Endometrial microvascular endothelial cells (primary cell): Measurements from ENCODE around the gene TGIF1. TPM values are rescaled to one million over a fixed set of nuclear protein-coding genes. Genes with fewer than 3 reads are reported as not detected.
"Not testable (repeated sequence)": the region's sequence is repeated elsewhere in the genome, so short reads cannot be mapped to it uniquely, and the experiment has no call there.

ENCODE experiments used
- in situ Hi-C: cut with HindIII; loops from 2 replicates; pipeline ENCODE4 v1.10.0; 2017; ENCODE audit warnings: low sequenced_read_pairs, low pct_unique_long_range_greater_than_20kb; ENCODE audit errors: inconsistent ontology term
- total RNA-seq: library from RNA; depleted of rRNA; stranded (reverse); fragments of >200 nt; gene quantifications from one replicate; pipeline ENCODE4 v1.2.3, GENCODE V29; 2015; ENCODE audit errors: inconsistent ontology term

TGIF1 gene
- total RNA-seq, result 69.1 TPM

DNA sequence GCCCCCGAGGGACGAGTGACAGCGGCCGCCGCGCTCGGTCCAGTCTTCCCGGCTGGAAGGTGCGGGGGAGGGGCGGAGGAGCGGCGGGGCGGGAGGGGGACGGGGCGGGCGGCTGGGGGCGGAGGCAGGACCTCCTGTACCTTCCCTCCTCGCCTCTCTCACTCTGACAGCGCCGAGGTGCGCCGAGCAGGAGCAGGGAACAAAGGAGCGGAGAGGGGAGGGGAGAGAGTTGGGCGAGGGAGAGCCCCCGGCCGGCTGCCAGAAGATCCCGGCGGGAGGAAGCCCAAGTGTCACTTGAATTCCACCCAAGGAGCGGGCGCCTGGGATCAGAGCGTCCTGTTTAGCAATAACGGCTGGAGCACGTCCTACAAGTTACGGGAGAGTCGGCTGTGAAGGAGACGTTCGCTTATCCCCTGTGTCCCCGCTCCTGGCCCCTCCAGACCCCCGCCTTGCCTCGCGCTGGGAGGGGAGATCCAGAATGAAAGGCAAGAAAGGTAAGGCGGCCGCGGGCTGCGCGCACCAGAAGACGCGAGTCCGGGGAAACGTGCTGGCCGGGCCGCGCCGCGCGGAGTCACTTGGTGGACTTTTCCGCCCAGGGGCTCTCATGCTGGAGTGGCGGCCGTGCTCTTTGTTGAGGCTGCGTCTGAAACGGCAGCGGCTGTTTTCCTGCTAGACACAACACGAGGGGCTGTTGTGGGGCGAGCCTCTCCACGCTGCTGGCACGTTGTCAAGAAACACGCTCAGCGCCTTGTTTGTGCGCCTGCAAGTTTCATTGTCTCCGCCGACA, at the start of gene TGIF1:
TSS of gene TGIF1 (plus strand) at position 161 of the 787 bp plus-strand sequence. CDS start at position 479, 318 bp downstream.
- in situ Hi-C loops, result loop anchor here (5.0 to 25.0 kb wide), 3 partner anchors 132 to 215 kb away; partner anchors contain the start of gene MYL12B

- in situ Hi-C loops, result no loop called here
These were observed 49.2 kb upstream of the TGIF1 start for GRCh38 chr18:3400567-3401296.

DNA sequence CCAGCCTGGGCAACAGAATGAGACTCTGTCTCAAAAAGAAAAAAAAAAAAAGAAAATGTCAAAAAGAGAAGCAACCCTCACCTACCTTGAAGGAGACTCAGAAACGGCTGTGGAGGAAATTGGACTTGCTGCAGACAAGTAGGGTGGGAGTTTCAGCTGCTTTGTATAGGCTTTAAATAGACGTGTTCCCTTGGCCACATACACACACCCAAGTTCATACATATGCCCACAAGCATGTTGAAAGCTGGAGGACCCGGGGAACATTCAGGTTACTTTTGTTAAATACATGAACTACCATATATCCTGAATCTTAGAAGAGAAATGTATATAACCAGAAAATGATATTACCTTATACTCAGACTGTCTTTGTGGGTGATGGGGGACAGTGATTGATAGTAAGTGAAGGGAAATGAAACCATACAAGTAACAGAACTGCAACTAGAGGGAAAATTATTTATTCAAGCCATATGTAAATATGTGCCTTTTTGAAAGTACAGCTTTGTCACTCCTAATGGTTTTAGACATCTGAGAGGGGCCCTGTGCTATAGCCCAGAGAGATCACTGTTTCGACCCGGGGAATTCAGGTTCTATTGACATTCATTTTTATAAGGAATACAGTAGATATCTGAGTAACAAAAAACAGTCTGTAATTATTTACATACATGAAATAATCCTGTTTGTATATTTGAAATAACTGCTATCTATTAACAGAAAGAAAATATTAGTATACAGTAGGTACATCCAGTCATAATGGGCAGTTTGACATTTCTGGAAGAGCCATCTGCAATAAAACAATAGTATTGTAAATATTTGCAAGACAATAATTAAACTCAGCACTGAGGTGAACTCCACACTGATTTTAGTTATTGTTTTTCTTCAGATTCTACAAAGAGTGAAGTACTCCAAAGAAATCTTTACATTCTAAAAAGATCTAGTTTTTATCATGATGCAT, 48.0 kb upstream of the TGIF1 start:
- in situ Hi-C loops, result no loop called here

- in situ Hi-C loops, result no loop called here
These were observed 47.0 kb upstream of the TGIF1 start for GRCh38 chr18:3402982-3403451.

DNA sequence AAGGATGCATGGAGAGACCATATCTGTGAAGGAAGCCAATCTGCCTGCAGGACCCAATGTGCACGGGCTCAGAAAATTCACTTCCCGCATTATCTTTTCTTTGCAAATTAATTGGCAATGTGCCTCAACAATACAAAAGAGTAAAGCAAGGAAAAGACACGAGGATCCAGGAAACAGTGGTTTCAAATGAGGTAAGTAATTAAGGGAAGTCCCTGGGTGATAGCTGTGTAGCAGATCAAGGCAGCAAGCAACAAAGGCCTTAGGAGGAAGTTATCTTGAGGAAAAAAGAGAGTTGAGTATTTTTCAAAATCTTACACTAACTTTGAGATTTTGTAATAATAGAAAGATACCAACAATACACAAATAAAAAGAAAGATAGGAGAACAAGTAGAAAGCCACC, 44.3 kb upstream of the TGIF1 start:
- in situ Hi-C loops, result no loop called here

GRCh38 chr18:3408107-3408506, 41.9 kb upstream of the TGIF1 start:
- in situ Hi-C loops, result no loop called here

DNA sequence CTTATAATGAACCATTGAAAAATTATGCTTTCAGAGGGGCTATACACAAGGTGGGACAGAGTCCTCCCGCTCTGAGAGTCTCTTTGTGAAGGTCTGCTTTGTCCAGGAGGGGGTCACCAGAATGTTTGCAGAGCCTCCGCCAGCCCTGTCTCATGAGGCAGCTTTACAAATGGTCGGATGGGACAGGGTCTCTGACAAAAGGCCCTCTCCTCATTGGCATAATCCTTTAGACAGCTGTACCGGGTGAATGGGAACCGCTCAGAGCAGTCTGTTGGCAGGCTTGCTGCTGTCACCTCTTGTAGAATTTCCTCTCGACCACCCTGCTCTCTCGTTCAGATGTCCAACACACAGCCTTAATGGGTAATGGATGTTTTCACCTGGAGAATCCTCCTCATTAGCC, 40.2 kb upstream of the TGIF1 start:
- in situ Hi-C loops, result no loop called here

- in situ Hi-C loops, result no loop called here
These were observed 39.7 kb upstream of the TGIF1 start for GRCh38 chr18:3410273-3410672.

GRCh38 chr18:3410876-3411275, 39.1 kb upstream of the TGIF1 start:
- in situ Hi-C loops, result not testable (repeated sequence)

- in situ Hi-C loops, result no loop called here
These were observed 38.6 kb upstream of the TGIF1 start for GRCh38 chr18:3411327-3411726.

- in situ Hi-C loops, result no loop called here
These were observed 38.1 kb upstream of the TGIF1 start for GRCh38 chr18:3411854-3412268.

GRCh38 chr18:3412528-3412927, 37.4 kb upstream of the TGIF1 start:
- in situ Hi-C loops, result not testable (repeated sequence)

DNA sequence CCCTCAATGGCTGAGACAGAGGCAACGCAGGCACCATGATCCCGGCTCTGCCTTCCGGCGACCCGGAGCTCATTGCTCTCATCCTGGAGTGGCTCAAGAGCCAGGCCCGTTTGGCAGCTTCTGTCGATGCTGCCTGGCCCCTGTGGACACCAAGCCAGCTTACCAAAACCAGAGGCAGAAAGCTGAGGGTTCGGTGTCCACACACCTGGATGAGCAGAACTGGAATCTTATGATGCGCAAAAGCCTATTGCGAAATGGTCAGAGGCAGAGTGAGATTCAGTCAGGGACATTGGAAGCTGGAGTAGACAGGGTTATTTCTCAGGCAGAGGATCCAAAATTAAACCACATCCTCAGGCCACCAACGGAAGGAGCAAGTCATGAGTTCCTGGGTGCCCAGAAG, 34.9 kb upstream of the TGIF1 start:
- in situ Hi-C loops, result no loop called here

GRCh38 chr18:3418083-3418482, 31.9 kb upstream of the TGIF1 start:
- in situ Hi-C loops, result no loop called here

GRCh38 chr18:3420919-3421279, 29.1 kb upstream of the TGIF1 start:
- in situ Hi-C loops, result no loop called here

DNA sequence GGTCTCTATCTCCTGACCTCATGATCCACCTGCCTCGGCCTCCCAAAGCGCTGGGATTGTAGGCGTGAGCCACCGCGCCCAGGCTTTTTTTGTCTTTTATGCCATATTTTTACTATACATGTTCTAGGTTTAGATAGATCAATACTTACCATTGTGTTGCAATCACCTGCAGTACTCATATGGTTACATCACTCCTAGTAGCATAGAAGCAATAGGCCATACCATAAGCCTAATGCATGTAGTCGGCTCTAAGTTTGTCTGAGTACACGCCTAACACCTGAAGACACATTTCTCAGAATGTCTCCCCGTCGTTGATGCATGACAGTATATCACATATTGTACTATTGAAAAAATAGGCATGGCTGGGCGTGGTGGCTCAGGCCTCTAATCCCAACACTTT, 27.1 kb upstream of the TGIF1 start:
- in situ Hi-C loops, result no loop called here

- in situ Hi-C loops, result no loop called here
These were observed 25.6 kb upstream of the TGIF1 start for GRCh38 chr18:3424280-3424890.

GRCh38 chr18:3425030-3425429, 24.9 kb upstream of the TGIF1 start:
- in situ Hi-C loops, result no loop called here

GRCh38 chr18:3425446-3425845, 24.5 kb upstream of the TGIF1 start:
- in situ Hi-C loops, result no loop called here
